Measurements from ENCODE around the gene ZSCAN9.
A peak's percentile ranks its signal among the peaks of the same experiment; 100 is the strongest.

Gene ZSCAN9

GRCh38 chr6:28252009-28252975, 27.2 kb downstream of the ZSCAN9 start, which contains the start of gene ZKSCAN4:
Gene ZKSCAN4 (minus strand): TSS chr6:28252269. CDS start chr6:28251980, 289 bp downstream.
- DNase-seq (ENCODE audit: low read depth): peak; percentile 69
- peak within 1 kb of the TSS; percentile 93 for H3K4me3 ChIP-seq (ENCODE audit: control insufficient read depth, low read depth, low read length)
- no peak for TF ChIP-seq CTCF (IDR thresholded peaks at IDR 0.05; ENCODE audit: control insufficient read depth, insufficient read depth, low read depth, low read length, missing control alignments)

GRCh38 chr6:28254121-28254519, 29.0 kb downstream of the ZSCAN9 start:
- DNase-seq (ENCODE audit: low read depth): no peak
- H3K4me3 ChIP-seq (ENCODE audit: control insufficient read depth, low read depth, low read length): no peak overlapping the region
- TF ChIP-seq CTCF (IDR thresholded peaks at IDR 0.05; ENCODE audit: control insufficient read depth, insufficient read depth, low read depth, low read length, missing control alignments): no peak

DNA sequence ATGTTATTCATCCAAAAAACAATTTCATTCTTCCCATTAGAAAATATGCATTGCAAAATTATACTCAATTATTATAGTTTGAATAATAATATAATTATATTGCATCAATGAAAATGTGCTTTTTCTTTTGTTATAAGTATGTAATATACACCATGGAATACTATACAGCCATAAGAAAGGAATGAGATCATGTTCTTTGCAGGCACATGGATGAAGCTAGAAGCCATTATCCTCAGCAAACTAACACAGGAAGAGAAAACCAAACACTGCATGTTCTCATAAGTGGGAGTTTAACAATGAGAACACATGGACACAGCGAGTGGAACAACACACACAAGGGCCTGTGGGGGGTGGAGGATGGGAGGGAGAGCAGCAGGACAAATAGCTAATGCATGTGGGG, 32.0 kb downstream of the ZSCAN9 start:
- no peak for DNase-seq (ENCODE audit: low read depth)
- no peak overlapping the region for H3K4me3 ChIP-seq (ENCODE audit: control insufficient read depth, low read depth, low read length)
- no peak for TF ChIP-seq CTCF (IDR thresholded peaks at IDR 0.05; ENCODE audit: control insufficient read depth, insufficient read depth, low read depth, low read length, missing control alignments)

GRCh38 chr6:28258877-28259777, 34.1 kb downstream of the ZSCAN9 start, which contains the start of gene NKAPL:
Gene NKAPL (plus strand): TSS chr6:28259297. CDS start chr6:28259372, 75 bp downstream.
- no peak for TF ChIP-seq CTCF (IDR thresholded peaks at IDR 0.05; ENCODE audit: control insufficient read depth, insufficient read depth, low read depth, low read length, missing control alignments)
- H3K4me3 ChIP-seq (ENCODE audit: control insufficient read depth, low read depth, low read length): peak within 1 kb of the TSS; percentile 24
- no peak for DNase-seq (ENCODE audit: low read depth)

DNA sequence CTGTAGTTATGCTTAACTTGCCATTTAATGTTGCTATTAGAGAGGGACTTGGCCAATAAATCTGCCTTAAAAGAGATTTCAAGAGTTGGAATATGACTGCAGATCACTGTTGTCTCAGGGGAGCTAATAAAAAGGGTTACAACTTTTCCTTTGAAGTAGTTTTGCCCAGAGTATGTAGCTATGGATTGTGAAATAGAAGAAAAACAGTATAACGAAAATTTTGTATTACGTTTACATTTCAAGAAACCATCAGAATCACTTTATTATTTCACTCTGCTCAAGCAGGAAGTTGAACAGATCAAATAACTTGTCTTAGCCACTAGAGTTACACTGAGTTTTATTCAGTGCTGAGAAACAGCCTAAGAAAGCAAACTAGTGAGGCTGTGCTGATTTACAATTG, 38.8 kb downstream of the ZSCAN9 start:
- DNase-seq (ENCODE audit: low read depth): no peak
- no peak overlapping the region for H3K4me3 ChIP-seq (ENCODE audit: control insufficient read depth, low read depth, low read length)

More for the DNA sequence above, 38.8 kb downstream of the ZSCAN9 start:
- no peak for TF ChIP-seq CTCF (IDR thresholded peaks at IDR 0.05; ENCODE audit: control insufficient read depth, insufficient read depth, low read depth, low read length, missing control alignments)

Measured in AG09309 (cell line).